Left ventricle myocardium inferior (tissue), 1 donor: ENCODE results near the gene COG3. TPM values are rescaled to one million over a fixed set of nuclear protein-coding genes. Genes with fewer than 3 reads are reported as not detected.

Experiments used
- DNase-seq: peaks from one replicate; pipeline ENCODE4 v3.0.0-alpha.2; 2020
- H3K27ac ChIP-seq: fragments of 200-600 bp; replicated peaks from 2 replicates; pipeline ENCODE4 v1.8.0; 2021
- H3K27me3 ChIP-seq: fragments of 200-600 bp; 2 replicates; pipeline ENCODE4 v1.8.0; 2021; ENCODE audit warnings: low read depth
- H3K36me3 ChIP-seq: fragments of 200-600 bp; 2 replicates; pipeline ENCODE4 v1.8.0; 2021
- H3K4me1 ChIP-seq: fragments of 200-600 bp; 2 replicates; pipeline ENCODE4 v1.8.0; 2021
- H3K4me3 ChIP-seq: fragments of 200-600 bp; 2 replicates; pipeline ENCODE4 v1.8.0; 2021; ENCODE audit warnings: mild to moderate bottlenecking, moderate library complexity
- H3K9me3 ChIP-seq: fragments of 200-600 bp; replicated peaks from 2 replicates; pipeline ENCODE4 v1.8.0; 2021
- CTCF ChIP-seq: fragments of 200-600 bp; IDR thresholded peaks from 2 replicates; pipeline ENCODE4 v1.8.0; 2021; ENCODE audit warnings: antibody characterized with exemption, mild to moderate bottlenecking, borderline replicate concordance
- intact Hi-C: fragments of 100-400 bp; cut with micrococcal nuclease; formaldehyde crosslinking; loops from one replicate; pipeline ENCODE4 v1.11.0; 2022
- total RNA-seq: library from RNA; stranded (reverse); fragmentation: NEBNext Ultra II Directional; extraction: Animal tissue kit (Norgen Biotek cat#: 25700); gene quantifications from one replicate; pipeline ENCODE4 v1.2.1, GENCODE V29; 2021
- donor health status: DM: no; HTN: yes; CAD: no; lungs with severe emphysema.

Gene COG3
- total RNA-seq, 1 donor from 2014 or later, result 15.7 TPM

DNA sequence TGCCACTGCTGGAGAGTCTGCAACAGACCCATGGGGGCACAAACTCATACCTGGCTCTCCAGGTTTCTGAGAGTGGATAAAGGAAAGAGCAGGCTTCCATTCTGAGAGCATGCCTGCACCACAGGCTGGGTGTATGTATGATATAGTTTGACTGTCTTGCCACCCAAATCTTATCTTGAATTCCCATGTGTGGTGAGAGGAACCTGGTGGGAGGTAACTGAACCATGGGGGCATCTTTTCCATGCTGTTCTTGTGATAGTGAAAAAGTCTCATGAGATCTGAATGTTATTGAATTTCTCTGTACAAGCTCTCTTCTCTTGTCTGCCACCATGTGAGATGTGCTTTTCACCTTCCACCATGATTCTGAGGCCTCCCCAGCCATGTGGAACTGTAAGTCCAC, 100.6 kb downstream of the COG3 start:
- H3K27ac ChIP-seq, result no peak overlapping the region
- H3K9me3 ChIP-seq, result peaks cover 7% of the 10 kb centered on the region
- peaks cover 29% of the 10 kb centered on the region for H3K27me3 ChIP-seq
- no peak overlapping the region for H3K4me3 ChIP-seq
- intact Hi-C loops, result no loop called here
- DNase-seq, result no peak
- no peaks in the 10 kb centered on the region for H3K36me3 ChIP-seq
- no peak for TF ChIP-seq CTCF
- no peaks in the 10 kb centered on the region for H3K4me1 ChIP-seq

- no peak for DNase-seq
- no peak overlapping the region for H3K4me3 ChIP-seq
- no peak for TF ChIP-seq CTCF
- intact Hi-C loops, result no loop called here
- no peak overlapping the region for H3K27ac ChIP-seq
- H3K9me3 ChIP-seq, result no peaks in the 10 kb centered on the region
- no peaks in the 10 kb centered on the region for H3K4me1 ChIP-seq
- H3K36me3 ChIP-seq, result no peaks in the 10 kb centered on the region
- peaks cover 84% of the 10 kb centered on the region for H3K27me3 ChIP-seq
Observed at GRCh38 chr13:45575146-45575829, 110.5 kb downstream of the COG3 start.

DNA sequence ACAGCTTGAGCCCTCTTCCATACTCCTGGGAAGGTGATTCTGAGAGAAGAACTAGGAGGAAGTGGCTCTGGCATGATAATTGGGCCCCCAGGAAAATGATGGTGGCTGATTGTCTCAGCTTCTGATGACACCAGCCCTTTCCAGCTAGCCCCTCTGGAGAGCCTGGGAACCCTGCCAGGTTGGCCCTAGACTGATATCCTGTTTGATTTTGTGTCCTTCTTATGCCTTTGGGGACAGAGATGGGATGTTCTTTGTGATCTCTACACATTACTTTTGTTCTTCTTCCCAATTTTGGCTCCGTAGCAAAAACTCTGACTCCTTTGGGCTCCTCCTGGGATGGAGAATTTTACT, 111.1 kb downstream of the COG3 start:
- Histone ChIP-seq H3K27me3 (peaks cover 85% of the 10 kb centered on the region), H3K9me3 (no peaks in the 10 kb centered on the region), H3K36me3 (no peaks in the 10 kb centered on the region), H3K4me3 (no peak overlapping the region), H3K4me1 (no peaks in the 10 kb centered on the region), H3K27ac (no peak overlapping the region)
- TF ChIP-seq CTCF, result no peak
- intact Hi-C loops, result no loop called here
- no peak for DNase-seq

DNA sequence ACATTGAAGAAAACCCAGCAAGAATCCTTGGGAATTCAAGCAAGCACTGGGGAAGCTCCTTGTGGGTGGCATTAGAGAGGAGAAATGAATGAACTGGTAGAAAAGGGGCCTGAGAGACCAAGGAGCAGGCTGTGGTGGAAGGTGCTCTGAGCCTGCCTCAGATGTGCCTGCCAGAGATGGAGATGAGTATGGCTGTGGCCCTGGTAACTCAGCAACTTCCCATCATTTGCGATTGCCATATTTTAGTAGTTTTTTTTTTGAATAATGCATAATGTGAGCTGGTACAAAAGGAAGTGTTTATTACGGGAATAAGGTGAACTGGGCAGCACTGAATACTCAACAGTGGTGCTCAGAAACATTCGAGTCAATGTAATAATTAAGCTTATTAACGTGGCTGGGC, 111.7 kb downstream of the COG3 start:
- Histone ChIP-seq H3K27ac (no peak overlapping the region), H3K4me1 (no peaks in the 10 kb centered on the region), H3K27me3 (peaks cover 82% of the 10 kb centered on the region), H3K36me3 (no peaks in the 10 kb centered on the region), H3K9me3 (no peaks in the 10 kb centered on the region), H3K4me3 (no peak overlapping the region)
- no peak for DNase-seq
- intact Hi-C loops, result no loop called here
- no peak for TF ChIP-seq CTCF

DNA sequence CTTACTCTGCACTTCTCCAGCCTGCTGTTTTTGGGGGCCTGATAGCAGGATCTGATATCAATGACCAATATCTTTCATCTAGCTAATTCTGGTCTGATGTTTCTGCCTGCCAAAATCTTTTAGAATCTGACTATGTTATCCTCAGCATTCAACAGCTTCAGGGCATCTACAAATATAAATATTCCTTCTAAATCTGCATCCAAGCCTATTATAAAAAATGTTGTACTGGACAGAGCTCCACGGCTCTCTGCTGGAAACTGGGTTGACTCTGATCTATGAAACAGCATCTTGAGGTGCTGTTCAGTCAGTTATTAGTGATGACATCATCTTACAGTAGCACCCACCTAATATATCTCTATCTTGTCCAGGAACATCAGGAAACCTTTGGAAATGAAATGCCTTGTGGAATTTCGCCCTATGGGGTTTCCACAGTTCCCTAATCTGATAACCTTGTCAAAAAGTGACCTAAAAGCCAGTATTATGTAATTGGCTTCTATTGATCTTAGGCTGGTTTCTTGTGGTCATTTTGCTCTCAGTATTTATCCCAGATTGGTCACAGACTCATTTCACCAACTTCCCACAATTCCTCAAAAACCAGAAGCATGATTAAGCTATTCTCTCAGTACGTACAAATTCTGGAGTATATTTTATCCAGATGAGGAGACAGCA, 117.8 kb downstream of the COG3 start:
- Histone ChIP-seq H3K27ac (no peak overlapping the region), H3K4me3 (no peak overlapping the region), H3K27me3 (peaks cover 70% of the 10 kb centered on the region), H3K36me3 (no peaks in the 10 kb centered on the region), H3K4me1 (no peaks in the 10 kb centered on the region), H3K9me3 (no peaks in the 10 kb centered on the region)
- TF ChIP-seq CTCF, result no peak
- intact Hi-C loops, result no loop called here
- DNase-seq, result no peak
